Femur (tissue), 1 donor: Measurements from ENCODE around the gene TMEM134.

ENCODE experiments used
- DNase-seq: peaks from one replicate; pipeline ENCODE4 v3.0.0-alpha.2; 2017

TMEM134 gene

DNA sequence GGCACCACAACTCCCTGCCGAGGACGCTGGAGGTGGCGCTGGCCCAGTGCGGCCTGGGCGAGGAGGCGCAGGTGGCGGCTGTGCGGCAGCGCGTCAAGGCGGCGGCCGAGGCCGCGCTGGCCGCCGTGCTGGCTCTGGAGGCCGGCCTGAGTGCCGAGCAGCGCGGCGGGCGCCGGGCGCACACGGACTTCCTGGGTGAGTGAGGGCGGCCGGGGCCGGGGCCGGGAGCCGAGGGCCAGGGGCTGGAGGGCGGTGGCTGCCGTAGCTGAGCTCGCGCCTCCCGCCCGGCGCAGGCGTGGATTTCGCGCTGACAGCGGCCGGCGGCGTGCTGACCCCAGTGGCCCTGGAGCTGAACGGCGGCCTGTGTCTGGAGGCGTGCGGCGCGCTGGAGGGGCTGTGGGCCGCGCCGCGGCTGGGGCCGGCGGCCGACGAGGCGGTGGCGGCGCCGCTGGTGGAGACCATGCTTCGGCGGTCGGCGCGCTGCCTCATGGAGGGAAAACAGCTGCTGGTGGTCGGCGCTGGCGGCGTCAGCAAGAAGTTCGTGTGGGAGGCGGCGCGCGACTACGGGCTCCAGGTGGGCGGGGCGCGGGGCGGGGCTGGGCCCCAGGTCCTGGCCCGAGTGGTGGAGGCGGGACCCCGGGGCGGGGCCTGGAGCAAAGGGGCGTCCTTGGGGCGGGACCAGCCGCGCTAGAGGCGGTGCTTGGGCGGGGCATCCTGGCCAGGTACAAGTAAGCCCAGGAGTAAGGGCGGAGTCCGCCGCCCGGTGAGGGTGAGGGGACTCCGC lies 48.2 kb downstream of the TMEM134 start:
- peak; percentile 97 for DNase-seq

DNA sequence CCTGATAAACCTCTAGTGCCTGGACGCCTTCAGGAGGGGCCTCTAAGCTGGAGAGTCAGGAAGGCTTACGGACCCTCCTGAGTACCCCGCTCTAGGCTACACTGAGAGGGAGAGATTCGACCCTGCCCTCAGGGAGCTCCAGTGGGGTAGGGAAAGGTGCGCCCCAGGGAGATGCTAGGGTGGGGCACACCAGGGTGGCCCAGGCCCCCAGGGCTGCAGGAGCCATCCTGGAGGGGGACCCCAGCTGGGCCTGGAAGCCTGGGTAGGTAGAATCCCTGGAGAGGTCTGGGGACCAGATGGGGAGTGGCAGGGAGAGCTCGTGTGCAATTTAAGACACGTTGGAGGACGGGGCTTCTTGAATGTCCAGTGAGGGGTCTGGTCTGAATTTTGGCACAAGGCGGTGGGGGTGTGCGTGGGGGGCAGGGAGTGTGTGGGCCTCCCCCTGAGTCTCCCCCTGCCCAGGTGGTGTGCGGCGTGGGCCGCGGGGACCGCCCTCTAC lies 48.9 kb downstream of the TMEM134 start:
- no peak for DNase-seq

DNA sequence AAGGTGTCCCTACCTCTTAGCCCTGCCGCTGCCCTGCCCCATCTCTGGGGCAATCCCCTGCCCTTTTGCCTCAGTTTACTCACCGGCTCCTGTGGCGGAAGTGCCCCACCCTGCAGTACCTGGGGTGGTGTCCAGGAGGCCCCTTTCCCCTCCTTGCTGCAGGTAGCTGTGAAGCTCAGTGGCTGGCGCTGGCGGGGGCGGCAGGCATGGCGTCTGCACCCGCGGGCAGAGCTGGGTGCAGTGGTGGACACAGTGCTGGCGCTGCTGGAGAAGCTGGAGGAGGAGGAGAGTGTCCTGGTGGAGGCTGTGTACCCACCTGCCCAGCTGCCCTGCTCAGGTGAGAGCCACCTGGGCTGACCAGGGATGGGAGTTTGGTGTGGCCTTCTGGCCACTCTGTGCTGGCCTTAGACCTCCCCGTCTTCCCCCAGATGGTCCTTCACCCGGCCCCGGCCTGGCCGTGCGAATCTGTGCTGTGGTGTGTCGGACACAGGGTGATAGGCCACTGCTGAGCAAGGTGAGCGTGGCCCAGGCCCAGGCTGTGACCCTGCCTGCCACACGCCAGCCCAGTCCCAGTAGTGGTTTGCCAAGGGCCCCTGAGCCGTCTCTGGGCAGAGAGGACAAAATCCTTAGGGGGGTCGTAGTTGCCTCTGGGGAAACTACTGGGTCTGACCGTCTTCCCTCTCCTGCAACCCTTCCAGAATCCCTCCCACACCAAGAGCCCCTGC lies 49.6 kb downstream of the TMEM134 start:
- no peak for DNase-seq

DNA sequence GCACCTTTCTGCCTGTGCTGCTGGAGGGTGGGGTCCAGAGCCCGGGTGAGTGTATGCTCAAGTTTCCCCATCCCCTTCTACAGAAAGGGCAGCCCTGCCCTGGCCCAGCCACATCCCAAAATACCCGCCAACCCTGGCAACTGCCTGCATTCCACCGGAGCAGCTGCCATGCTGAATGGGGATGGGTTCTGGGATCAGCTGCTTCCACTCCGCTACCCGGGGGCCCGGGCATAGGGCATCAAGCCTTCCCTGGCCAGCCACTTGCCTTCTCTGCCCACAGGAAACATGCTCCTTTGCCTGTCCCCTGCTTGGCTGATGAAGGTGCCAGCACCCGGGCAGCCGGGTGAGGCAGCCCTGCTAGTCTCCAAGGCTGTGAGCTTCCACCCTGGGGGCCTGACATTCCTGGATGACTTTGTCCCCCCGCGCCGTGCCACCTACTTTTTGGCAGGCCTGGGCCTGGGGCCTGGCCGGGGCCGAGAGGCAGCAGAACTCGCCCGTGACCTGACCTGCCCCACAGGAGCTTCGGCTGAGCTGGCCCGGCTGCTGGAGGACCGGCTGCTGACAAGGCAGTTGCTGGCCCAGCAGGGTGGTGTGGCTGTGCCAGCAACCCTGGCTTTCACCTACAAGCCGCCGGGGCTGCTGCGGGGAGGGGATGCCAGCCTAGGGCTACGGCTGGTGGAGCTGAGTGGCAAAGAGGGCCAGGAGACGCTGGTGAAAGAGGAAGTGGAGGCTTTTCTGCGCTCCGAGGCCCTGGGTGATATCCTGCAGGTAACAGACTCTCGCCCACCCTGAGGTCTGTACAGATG lies 50.4 kb downstream of the TMEM134 start:
- peak; percentile 85 for DNase-seq

DNA sequence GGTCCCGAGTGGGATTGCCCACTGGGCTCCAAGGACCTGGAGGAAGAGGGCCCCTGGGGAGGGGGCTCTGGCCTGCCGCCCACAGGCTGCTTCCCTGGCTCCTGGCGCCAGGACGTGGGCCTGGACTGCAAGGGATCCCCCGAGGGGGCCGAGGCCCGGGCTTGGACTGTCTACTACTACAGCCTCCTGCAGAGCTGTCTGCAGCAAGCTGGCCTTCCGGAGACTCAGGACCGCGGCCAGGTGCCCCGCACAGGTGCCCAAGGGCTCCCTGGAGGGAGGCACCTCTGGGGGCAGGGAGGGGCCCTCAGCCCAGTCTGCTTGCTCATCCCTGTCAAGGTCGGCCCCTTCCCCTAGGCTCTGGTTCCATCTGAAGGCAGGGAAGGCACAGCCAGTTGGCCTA lies 51.6 kb downstream of the TMEM134 start:
- no peak for DNase-seq

DNA sequence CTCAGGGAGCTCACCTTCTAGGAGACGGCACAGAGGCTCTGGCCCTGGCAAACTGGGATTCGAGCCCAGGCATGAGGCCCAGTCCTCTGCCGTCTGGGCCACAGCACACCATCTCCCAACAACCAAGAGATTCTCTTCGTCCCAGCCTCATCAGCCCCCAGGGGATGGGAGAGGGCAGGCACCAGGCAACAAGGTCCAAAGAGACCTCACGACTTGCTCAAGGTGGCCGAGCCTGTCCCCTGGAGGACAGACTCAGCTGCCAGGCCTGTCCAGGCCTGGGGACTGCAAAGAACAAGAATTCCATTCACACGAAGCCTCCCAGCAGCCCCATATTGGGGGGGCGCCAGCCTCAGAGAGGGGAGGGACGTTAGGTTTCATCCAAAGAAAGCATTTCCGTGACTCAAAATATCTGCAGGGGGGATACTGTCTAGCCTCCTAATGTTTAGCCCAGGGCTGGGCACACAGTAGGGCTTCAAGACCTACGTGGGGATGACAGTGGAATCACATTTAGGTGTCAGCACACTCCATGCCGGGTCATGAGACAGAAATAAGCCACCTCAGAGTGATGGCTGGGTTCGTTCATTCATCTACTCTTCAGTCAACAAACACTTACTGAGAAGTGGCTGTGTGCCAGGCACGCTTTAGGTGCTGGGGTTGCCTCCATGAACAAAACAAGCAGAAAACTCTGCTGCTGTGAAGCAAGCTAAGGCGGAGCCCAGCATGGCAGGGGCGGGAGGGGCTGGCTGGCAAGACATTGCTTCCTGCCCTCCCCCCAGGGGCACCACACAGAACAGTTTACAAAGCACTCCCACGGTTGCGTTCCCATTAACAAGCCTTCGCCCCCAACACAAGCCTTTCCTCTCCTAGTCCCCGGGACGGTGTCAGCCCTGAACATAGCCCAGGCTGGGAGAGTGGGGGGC lies 52.4 kb downstream of the TMEM134 start:
- DNase-seq, result peak; percentile 60

DNA sequence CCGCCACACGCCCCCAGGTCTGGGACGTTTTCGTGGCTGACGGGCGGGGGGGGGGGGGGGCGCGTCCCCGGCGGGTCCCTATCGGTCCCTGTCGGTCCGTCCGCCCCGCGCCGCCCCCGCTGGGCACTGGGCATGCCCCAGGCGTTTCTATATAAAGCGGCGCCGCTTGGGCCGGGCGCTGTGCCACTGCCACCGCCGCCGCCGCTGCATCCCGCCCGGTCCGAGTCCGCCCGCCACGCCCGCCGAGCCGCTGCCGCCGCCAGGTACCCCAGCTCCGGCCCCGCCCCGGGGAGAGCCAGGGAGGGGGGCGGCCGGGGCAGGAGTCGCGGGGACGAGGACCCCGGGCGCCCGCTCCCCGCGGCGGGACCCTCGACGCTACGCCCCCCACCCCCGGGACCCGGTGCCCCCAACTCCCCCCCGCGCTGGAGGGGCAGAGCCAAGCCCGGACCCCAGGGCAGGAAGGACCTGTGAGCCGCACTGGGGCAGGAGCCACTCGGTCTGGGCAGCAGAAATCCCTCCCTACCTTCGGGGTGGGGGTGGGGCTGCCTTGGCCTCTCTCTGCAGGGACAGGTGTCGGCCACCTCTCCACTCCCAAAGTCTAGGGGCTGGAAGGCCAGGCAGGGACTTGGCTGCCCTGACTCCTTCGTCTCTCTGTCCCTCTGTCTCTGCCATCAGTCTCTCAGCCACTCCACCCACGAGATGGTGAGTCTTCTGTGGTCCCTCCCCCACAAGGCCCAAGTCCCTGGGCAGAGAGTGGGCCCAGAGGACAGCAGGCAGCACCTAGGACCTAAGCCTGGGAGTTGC lies 53.3 kb downstream of the TMEM134 start, which contains the start of gene CARNS1:
Gene CARNS1 (plus strand): TSS at position 178 of the 804 bp plus-strand sequence. CDS start 522 bp downstream, at position 700.
- no peak for DNase-seq

DNA sequence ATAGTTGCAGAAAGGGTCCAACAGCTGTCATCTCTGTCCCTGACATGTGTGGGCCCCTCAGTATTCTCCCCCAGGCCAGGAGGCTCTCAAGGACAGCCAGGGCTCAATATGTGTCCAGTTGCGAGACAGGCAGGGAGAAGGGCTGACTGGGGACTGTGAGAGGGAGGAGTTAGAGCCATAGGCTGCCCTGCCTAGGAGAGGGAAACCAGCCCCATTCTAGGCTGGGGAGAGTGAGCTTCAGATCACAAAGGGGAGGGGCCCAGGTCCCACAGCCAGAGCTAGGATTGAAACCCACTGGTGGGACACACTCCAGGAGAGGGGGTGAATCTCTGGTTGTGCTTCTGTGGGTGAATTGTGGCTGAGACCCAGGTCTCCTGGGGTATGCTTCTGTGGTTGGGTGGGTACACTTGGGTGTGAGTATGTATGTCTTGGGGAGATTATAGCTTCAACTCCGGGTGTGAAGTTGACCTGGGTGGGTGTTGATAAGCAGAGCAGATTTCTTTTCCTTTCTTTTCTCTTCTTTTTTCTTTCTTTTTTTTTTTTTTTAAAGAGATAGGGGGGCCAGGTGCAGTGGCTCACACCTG lies 55.7 kb downstream of the TMEM134 start:
- no peak for DNase-seq

DNA sequence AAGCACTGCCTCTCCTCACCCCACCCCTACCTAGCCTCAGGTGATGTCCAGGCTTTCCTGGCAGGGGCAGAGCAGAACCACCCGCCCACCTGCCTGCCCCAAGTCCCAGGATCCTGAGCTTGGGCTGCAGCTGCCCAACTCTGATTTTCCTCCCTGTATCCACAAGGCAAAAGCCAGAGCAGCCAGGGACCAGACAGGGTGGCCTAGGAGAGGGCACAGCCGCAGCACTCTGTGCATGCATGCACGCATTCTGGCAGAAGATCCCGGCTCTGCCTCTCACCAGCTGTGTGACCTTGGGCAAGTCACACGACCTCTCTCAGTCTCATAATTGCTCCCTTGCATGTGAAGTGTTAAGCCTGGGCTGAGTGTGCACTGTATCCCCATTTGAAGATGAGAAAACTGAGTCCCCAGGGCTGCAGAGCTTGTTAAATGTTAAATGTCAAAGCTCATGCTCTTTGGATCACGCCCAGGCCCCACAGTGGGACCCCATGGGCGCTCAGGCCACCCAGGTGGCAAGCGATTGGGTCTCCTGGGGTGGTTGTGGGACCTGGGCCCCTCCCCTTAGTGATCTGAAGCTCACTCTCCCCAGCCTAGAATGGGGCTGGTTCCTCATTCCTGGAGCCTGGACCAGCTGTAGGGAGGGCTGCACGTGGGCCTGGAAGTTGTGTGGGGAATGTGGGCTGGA lies 56.4 kb downstream of the TMEM134 start:
- no peak for DNase-seq

DNA sequence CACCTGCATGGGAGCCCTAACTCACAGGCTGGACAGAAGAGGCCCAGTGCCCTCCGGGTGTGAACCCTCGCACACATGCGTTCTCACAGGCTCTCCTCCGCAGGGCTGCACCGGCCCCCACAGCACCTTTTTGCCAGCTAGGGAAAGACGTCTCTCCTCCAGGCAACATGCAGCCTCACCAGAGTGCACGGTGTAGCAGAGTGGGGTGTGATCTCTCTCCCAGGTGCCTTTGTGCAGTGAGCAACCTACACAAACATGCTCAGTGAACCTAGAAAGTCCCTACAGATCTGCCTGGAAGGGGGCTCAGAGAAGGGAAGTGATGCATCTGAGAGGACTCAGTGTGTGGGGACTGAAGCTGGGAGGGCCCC lies 57.3 kb downstream of the TMEM134 start:
- no peak for DNase-seq
